Activated T-helper 1 cell treated with Interleukin-2 at 50 U/mL for 16 hours (primary cell): Measurements from ENCODE around the gene CBX8.

Experiments used
- DNase-seq: peaks from one replicate; pipeline ENCODE4 v3.0.0-alpha.2; 2020; ENCODE audit warnings: low read depth

Gene CBX8

DNA sequence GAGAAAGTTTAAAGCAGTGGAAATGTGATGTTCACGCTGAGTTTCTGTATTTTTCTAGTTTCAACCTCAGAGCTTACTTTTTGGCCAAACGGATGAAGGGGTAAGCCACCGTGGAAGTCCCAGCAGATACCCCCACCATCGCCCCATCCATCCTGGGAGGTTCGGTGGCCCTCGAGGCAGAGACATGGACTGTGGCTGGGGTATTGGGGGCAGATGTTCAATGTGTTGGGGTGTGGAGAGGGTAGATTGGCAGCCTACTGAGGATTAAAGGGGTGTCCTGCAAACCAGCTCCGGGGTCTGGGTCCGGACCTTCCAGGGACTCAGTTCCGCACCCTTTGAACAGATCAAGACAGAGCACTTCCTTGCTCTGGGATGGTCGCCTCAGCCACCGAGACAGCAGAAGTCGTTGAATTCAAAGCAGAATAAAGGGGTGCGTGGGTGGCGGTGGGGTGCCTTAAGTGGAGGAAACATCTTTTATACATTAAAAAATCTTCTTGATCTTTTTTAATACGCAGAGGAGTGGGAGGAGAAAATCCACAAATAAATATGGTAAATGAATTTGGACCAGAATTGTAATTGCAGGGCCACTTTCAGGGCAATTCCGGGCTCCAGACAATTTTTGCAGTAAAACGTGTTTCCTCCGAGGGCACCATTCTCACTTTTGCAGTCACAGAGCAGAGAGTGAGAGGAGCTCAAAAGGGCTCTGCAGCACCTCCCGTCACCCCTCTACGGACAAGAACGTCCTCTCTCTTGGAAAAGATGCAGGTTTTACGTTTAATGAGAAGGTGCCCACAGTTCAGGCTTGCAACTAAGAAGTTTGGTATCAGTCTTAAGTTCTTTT lies 8.2 kb upstream of the CBX8 start:
- DNase-seq: no peak

DNA sequence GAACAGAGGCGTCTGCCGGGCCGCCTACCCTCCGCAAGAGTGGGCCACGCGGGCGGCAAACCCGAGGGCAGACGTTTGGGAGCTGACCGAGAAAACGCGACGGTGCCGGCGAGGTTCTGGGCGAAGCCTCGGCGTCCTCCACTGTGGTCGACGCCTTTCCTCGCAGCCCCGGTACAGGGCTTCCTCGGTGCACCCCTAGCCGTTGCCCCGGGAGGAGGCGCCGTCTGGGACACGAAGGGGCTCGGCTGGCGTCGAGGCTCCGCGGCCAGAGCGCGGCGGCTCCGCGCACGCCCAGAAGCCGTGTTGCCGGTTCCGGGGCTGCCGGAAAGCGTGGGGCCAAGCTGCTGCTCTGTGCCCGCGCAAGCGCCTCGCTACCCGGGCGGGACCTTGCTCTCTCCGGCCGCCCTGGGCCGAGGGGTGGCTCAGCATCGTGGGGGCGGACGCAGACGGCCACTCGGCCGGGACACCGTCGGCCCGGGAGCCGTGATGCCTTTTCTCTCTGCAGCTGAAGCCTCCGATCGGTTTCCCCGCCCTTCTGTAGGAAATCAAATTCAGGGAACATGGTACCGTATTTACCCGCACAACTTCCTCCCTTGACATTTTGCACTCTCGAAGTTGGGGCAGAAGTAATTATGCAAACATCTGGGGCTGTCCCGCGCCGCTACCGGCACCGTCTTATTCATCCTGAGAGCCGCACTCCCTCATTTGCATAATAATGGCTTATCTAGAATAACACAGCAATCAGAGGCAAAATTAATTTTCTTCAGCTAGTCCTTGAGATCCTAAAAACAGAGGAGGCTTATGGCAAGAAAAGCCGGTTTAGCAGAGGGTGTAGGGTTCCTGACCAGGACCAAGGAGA lies 7.3 kb upstream of the CBX8 start:
- DNase-seq: no peak

DNA sequence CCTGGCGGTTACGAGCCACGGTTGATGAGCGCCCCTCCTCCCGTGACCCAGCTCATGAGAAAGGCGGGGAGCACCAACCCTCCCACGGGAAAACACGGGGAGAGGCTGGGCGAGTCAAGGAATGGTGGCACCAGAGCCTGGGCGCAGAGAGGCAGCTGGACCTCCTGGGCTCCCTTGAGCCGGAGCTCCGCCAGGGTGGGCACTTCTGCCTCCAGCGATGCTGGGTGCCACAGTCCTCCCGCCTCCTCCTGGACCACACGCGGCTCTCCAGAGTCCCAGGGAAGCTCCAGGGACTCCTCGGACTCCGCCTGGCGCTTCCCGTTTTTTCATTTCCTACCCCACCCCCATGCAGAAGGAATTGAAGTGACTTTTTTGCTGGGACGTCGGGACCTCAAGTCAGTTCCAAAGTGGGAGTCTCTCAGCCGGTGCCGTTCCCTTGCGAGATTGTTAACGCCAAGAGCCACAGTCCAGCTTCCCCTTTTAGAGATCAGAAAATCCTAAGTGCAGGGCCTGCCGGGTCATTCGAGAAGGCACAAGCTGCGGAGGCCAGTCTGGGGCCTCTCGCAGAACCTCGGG lies 6.6 kb upstream of the CBX8 start:
- no peak for DNase-seq

DNA sequence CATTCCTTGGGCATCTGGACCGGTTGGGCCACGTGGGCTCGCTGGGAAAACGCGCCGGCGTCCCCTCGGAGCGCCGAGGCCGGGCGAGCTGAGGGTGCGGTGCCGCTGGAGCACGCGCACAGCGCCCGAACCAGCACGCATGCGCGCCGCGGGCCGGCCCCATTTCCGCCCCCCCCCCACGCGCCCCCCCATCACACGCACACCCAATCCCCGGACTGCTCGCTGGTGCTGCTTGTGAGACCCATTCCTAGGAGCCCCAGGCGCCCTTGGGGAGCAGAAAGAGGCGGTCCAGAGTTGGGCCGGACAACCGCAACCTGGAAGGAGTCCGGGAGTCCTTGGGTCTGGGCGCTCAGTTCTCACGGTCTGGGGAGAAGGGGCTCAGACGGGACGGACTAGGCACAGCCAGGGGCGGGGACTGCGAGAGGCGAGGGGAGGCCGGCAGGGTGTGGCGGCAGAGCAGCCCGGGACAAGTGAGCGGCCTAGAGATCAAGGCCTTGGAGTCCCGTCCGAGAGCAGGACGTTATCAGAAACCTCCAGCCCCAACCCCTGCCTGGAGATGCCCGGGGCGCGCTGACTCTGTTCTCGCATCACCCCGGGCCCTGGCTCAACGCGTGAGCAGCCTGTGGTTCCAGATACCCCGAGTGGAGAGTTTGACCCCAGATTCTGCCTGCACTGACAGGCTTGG lies 6.0 kb upstream of the CBX8 start:
- DNase-seq: no peak

DNA sequence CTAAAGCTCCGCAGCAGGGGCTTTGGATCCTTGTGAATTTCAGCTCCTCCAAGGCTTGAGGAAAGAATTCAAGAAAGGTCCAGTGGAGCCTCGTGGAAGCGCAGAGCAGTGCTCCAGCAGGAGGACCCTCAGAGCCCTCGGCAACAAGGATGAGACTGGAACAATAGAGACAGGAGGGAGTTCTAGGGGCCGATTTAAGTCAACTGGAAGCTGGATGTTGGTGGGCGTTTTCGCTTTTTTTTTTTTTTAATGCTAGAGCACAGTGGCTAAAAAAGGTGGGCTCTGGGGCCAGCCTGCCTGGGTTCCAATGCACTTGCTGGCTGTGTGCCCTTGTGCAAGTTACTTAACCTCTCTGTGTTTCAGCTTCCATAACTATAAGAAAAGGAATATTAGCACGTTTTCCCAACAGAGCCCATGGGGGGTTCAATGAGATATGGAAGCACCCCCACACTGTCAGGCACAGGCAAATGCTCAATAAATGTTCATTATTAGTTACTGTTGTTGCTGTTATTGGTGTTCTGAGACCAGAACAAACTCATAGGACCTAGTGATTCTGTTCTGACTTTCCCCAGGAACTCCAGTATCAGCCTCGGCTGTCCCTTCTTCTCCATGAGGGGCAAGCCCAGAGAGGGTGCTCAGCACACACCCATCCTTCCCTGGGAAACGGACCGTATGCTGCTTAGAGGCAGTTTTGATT lies 5.3 kb upstream of the CBX8 start:
- no peak for DNase-seq

DNA sequence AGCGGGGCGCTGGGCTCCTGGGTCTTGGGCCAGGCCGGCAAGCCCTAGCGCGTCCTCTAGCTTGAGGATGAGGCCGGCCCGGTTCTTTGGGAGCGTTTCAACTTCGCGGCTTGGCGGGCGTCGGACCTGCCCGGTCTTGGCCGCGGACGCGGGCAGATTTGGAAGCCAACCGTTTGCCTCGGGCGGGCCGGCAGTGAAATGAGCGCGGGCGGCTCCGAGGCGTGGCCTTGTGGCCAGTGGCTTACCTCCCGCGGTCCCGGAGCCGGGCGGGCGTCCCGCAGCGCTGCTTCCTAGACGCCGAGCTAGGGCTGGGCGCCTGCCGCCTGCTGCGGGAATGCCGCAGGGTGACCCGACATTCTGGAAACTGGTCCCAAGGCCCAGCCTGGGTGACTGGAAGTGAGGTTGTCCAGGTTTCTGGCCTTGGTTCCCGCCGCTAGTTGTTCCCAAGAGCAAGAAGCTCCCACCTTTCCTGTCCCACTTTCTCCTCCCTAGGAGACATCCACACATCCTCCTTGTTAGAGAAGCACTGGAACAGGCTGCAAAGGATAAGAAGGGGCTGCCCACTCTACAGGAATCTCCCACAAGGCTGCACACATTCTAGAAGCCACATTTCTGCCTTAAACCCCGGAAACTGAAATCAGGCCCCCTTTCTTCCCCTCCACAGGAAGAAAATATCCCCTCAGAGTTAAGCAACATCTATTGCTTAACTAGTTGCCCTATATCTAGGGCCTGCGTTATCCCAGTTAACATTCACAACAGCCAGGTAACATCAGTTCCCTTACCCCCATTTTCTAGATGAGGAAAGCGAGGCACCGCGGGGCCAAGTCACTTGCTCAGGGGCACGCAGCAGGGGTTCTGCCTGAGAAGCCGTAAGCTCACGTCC lies 4.5 kb upstream of the CBX8 start:
- DNase-seq: no peak

DNA sequence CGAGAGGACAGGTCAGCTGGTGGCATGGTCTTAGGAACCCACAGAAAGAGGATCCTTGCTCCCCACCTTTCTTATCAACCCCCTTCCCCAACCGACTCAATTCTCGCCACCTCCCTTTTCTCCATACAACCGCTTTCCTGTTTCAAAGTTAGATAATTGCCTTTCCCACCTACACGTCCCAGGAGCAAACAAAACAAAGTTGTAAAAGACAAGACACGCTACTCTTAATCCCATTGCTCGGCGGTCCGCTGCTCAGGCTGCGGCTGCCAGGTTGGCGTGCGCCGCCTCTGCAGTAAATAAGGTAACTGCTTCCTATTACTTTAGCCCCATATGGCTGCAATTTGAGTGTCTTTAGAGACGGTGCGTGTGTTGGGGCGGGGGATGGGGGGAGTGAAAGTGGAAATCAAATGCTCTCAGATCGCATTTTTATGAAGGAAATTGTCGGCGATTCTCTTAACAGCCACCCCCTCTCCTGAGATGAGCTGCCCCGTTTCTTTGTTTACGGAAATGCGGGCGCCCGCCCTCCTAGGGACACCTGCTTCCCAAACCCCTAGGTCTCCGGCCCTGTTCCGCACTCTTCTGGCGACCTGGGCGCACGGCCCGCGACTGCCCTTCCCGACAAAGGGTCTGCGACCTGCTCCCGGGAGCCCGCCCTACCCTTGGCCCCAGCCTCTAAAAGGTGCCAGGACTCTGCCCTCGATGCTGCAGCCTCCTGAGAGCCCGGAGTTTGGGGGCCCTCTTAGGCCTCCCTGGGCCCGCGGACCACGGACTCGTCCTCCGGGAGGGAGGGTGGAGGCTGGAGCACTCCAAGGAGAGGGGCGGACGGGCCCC lies 3.7 kb upstream of the CBX8 start:
- DNase-seq: no peak

DNA sequence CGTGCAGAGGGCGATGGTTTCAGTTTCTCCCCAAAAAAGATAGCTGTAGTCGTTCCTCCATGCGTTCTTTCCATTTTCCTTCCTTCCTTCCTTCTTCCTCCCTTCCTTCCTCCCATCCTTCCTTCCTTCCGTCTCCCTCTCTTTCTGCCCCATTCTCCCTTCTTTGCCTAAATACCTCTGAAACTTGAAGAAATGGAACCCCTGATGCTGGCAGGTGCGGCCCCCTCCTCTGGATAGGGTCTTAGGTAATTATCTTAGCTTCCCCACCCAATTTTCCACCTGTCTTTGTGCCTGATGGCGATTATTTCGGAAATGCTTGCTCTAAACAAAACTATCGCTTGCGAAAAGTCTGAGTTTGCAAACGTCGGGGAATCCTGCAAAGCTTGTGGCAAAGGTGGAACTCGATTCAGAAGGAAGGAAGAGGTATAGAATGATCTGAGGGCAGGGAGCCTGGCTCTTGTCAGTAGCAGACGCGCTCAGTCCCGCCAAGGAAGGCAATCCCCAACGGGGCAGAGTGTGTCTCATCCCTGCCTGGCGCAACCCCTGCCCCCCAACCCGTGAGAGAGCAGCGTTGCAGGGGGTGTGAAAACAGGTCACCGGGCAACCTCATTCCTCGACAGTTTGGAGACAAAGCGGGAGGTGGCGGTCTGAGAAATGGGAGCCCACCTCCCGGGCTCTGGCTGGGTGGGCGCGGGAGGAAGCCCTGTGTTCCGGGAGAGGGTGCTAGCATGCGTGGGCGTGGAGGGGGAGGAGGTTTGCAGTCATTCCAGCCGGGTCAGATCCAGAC lies 2.9 kb upstream of the CBX8 start:
- DNase-seq: no peak

DNA sequence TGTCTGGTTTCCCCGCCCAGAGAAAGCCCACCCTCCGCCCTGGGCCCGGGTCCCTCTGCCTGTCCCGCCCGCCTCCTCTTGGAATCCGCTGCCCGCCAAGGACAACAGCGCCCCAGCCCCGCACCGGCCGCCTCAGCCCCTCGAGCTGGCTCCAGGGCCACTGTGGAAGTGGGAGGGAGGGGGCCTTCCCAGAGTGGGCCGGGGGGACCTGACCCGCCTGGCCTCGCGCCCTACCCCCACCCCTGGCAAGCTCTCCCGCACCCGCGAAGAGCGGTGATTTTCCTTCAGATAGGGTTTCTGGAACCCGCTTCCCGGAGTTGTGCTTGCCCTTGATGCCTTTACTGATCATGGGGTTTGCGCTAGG lies 2.3 kb upstream of the CBX8 start:
- no peak for DNase-seq

DNA sequence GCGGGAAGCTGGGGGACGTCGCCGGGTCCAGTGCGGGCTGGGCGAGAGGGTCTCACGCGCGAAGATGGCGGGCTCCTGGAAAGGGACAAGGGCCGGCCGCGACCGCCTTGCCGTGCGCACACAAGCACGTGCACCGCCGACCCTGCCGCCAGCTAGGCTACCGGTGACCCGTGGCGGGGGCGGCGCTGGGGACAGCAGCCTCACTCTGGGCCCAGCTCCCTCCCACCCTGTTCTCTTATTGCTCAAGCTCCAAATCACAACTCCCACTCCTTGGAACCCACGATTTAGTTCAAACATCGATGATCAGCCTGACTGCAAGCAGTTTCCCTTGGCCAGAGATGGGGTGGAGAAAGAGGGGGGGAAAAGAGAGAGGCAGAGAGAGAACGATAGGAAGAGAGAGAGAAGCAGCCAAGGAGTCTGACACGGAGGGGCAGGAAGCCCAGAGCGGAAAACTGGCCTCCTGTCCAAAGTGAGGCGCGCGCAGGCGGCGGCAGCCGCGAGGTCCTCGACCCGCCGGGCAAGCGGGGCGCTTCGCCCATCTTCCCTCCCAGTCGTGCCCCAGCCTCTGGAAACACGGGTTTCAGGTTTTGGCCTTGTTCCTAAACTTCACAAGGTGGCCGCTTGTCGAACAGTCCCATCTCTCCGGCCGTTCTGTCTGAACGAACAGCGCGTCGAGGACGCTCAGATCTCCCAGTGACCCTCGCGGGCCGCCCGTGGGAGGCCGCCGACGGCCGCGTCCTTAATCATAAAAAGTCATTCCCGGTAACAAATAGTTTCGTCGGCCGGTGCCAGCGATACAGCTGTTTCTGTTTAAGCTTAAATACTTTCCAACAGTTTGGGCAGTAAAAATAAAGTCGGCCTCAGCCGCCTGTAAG lies 1.7 kb upstream of the CBX8 start:
- DNase-seq: no peak

DNA sequence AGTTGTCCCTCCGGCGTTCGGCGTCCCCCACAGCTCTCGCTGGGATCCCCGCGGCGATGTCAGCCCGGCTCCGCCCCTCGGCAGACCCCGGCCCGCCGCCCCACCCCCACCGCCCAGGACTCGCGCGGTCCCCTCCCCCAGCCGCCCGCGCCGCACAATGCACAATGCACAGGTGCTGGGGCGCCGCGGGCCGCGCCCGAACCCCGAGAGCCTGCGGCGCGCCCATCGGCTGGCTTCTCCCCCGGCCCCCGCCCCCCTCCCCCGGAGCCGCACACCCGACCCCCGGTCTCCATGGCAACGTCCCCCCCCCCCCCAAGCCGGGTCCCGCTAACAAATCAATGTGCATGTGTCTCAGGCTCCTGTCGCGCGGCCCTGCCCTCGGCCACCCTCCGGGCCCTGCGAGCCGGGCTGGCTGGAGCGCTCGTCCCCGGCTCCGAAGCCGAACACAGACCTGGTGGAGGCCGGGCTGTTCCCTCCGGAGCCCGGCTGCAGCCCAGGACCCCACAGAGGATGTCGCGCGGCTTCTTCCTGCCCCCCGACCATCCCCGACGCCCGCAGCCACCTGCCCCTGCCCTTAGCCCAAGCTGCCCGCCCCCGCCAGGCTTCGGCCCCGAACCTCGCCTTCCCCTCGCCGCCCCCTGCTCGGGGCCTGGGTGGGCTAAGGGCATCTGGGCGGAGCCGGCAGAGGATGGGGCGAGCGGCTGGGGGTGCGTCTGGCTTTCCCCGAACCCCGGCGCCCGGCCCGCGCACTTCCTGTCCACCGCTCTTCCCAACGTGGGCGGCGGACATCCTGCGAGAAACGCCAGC lies 818 bp upstream of the CBX8 start:
- DNase-seq: no peak

DNA sequence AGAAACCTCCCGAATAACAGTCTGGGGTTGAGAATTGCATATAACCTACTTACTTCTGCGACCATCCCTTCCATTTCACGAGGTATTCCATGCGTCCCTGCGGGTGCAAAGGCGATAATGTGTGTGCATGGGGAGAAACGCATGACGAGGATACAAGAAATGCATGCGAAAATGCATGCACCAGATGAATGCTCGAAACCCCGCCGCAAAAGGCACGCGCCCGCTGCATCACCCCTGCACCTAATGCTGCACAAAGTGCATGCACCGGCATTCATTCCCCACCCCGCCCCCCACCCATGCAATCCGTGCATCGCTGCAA lies 474 bp downstream of the CBX8 start:
- DNase-seq: no peak

DNA sequence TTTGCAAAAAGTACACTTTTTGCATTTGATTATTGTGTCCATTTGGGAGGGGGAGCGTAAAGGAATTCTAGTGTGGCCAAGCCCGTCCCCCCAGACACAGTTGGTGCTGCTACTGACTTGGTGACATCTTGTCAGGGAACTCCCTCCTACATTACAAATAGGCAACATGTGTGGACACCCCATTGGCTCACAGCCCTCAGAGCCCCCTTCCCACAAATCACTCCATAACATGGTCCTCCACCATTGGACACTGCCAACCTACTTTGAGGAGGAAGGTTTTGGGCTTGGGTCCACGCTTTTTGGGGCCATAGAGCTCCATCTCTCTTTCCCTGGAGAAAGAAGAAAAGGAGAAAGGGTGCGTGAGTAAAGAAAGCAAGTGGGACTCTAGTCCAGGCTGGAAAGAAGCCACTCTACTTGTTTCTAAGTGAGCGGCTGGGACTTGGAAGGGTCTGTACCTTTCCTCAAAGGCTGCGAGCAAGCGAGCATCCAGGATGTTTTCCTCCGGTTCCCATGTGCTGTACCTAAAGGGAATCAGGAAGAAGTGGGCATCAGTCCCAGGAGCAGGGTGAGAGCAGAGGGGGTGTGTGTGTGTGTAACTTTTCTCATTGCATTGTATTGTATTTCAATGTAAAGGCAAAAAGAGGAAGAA lies 958 bp downstream of the CBX8 start:
- no peak for DNase-seq

DNA sequence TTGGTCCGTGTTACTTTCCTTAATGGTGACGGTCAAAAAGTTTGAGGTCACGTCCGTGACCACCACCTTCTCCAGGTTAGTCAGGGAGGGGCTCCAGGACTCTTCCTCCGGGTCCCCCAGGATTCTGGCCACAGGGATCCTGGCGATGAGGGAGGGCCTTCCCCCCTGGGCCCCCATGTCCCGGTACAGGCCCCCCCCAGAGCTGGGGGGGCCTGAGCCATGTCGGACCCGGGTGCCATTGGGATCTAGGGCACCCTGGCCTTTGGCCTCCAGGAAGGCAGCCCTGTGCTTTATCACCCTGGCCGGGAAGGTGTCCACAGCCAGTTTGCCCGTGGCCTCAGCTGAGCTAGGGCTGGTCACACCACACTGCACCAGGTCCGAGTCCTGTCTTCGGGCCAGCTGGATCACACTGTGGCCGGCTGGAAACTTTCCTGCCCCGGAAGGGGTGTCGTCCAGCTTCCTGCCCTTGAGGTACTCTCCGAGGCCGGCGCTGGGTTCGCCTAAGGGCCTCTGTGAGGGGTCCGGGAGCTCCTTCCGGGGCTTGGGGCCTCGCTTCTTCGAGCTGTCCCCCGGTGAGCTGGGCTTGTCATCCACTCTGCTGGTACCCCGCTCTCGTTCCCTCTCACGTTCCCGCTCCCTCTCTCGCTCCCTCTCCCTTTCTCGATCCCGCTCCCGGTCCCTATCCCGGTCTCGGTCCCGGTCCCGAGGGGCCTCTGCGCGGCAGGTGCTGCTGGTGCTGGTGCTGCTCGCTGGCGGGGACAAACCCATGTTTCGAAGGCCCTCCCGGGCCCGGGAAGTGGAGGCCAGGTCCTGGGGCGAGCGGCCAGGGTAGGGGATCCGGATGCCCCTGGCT lies 2.0 kb downstream of the CBX8 start:
- no peak for DNase-seq

DNA sequence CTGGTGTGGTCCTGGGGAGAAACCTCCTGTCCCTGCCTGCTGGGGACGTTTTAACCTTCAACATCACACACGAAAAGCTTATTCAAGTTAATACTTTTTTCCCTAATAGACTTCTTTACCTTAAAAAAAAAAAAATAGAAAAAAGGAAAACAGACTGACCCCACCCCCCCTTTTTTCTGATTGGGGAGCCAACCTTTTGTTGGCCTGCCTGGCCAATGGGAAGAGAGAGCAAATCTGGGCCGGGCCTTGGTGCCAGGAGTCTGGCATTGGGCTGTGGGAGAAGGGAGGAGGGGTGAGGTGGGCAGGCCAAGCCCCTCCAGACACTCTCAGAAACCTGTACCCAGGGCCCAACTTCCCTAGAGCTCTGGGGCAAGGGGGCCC lies 3.0 kb downstream of the CBX8 start:
- DNase-seq: no peak
